Measurements from ENCODE around the gene MYCT1.

- TF ChIP-seq CTCF (IDR thresholded peaks at IDR 0.05; ENCODE audit: low read depth, low read length) = no peak
- no peak for TF ChIP-seq POLR2A (IDR thresholded peaks at IDR 0.05; ENCODE audit: extremely low read depth, insufficient read length)
Observed at GRCh38 chr6:152701081-152701862, 3.6 kb downstream of the MYCT1 start.
